Liver (tissue), 9 donors: Measurements from ENCODE around the gene IGF1R. TPM values are rescaled to one million over a fixed set of nuclear protein-coding genes. Genes with fewer than 3 reads are reported as not detected.

Source experiments
- DNase-seq: peaks from one replicate; pipeline ENCODE4 v3.0.0-alpha.2; 2017; ENCODE audit warnings: low spot score
- H3K27ac ChIP-seq, 2 donors: one replicate each; pipeline ENCODE4 v1.7.0; 2013; ENCODE audit warnings: inconsistent platforms in 2 of 2, low read length in 2 of 2, control low read depth in 1 of 2, low read depth in 1 of 2, mild to moderate bottlenecking in 1 of 2
- H3K27me3 ChIP-seq, 4 donors: one replicate each; pipeline versions ENCODE4 v1.6.1 to v1.7.0; 2013; ENCODE audit warnings: low read length in 3 of 4, inconsistent platforms in 1 of 4, mild to moderate bottlenecking in 1 of 4, moderate library complexity in 1 of 4; ENCODE audit not compliant: control insufficient read depth in 4 of 4, insufficient read depth in 4 of 4
- H3K36me3 ChIP-seq, 4 donors: one replicate each; pipeline versions ENCODE4 v1.6.1 to v1.7.0; 2013; ENCODE audit warnings: low read length in 3 of 4, mild to moderate bottlenecking in 3 of 4, low read depth in 1 of 4, moderate library complexity in 1 of 4; ENCODE audit not compliant: control insufficient read depth in 4 of 4, insufficient read depth in 3 of 4
- H3K4me1 ChIP-seq, 4 donors: one replicate each; pipeline versions ENCODE4 v1.6.1 to v1.7.0; 2013; ENCODE audit warnings: low read length in 3 of 4, mild to moderate bottlenecking in 3 of 4, moderate library complexity in 1 of 4; ENCODE audit not compliant: control insufficient read depth in 4 of 4, insufficient read depth in 4 of 4
- H3K4me3 ChIP-seq, 3 donors: one replicate each; pipeline versions ENCODE4 v1.6.1 to v1.7.0; 2013; ENCODE audit warnings: low read length in 3 of 3, control low read depth in 1 of 3, low read depth in 1 of 3, mild to moderate bottlenecking in 1 of 3
- H3K9ac ChIP-seq, 2 donors: one replicate each; pipeline ENCODE4 v1.7.0; 2013; ENCODE audit warnings: low read length in 2 of 2, mild to moderate bottlenecking in 2 of 2, moderate library complexity in 2 of 2, control low read depth in 1 of 2, low read depth in 1 of 2
- H3K9me3 ChIP-seq, 4 donors: one replicate each; pipeline versions ENCODE4 v1.6.1 to v1.7.0; 2013; ENCODE audit warnings: low read length in 3 of 4; ENCODE audit not compliant: control insufficient read depth in 4 of 4
- ATF3 ChIP-seq: IDR thresholded peaks from 2 replicates; pipeline ENCODE4 v1.6.1; 2016; ENCODE audit warnings: antibody characterized with exemption
- CTCF ChIP-seq: fragments of 150-350 bp; IDR thresholded peaks from 2 replicates; pipeline ENCODE4 v1.5.1; 2017; ENCODE audit warnings: improper control_type of control experiment, low read depth, low read length; ENCODE audit not compliant: missing input control
- EGR1 ChIP-seq, 2 donors: IDR thresholded peaks; 2 replicates each; pipeline ENCODE4 v1.6.1; 2016 to 2018; ENCODE audit warnings: antibody characterized with exemption in 2 of 2, low read depth in 2 of 2
- FOXA1 ChIP-seq: IDR thresholded peaks from 2 replicates; pipeline ENCODE4 v1.6.1; 2016; ENCODE audit warnings: antibody characterized with exemption
- GABPA ChIP-seq, 2 donors: IDR thresholded peaks in 1 of 2; conservative IDR thresholded peaks in 1 of 2; 2 replicates each; pipeline ENCODE4 v1.6.1; 2016; ENCODE audit warnings: antibody characterized with exemption in 2 of 2, mild to moderate bottlenecking in 1 of 2, moderate library complexity in 1 of 2
- JUND ChIP-seq, 2 donors: IDR thresholded peaks; 2 replicates each; pipeline ENCODE4 v1.6.1; 2016; ENCODE audit warnings: antibody characterized with exemption in 2 of 2
- NR2F2 ChIP-seq: IDR thresholded peaks from 2 replicates; pipeline ENCODE4 v1.6.1; 2016; ENCODE audit warnings: antibody characterized with exemption
- REST ChIP-seq: IDR thresholded peaks from 2 replicates; pipeline ENCODE4 v1.6.1; 2016; ENCODE audit warnings: antibody characterized with exemption, mild to moderate bottlenecking
- RXRA ChIP-seq, 2 donors: IDR thresholded peaks; 2 replicates each; pipeline ENCODE4 v1.6.1; 2017 to 2018; ENCODE audit warnings: antibody characterized with exemption in 2 of 2, mild to moderate bottlenecking in 1 of 2
- TAF1 ChIP-seq: conservative IDR thresholded peaks from 2 replicates; pipeline ENCODE4 v1.6.1; 2016; ENCODE audit warnings: antibody characterized with exemption, mild to moderate bottlenecking
- YY1 ChIP-seq: IDR thresholded peaks from 2 replicates; pipeline ENCODE4 v1.6.1; 2016; ENCODE audit warnings: antibody characterized with exemption, mild to moderate bottlenecking
- ZBTB33 ChIP-seq: IDR thresholded peaks from 2 replicates; pipeline ENCODE4 v1.6.1; 2016; ENCODE audit warnings: antibody characterized with exemption
- WGBS: extraction: QIAGEN DNeasy Blood & Tissue Kit; methylation state at CpG from one replicate; pipeline ENCODE4 v1.1.7; 2013; 5-methylcytosine and 5-hydroxymethylcytosine counted together
- polyA plus RNA-seq, 2 donors: library from polyadenylated mRNA; stranded (reverse) in 1 of 2; unstranded in 1 of 2; fragments of 200-250 nt in 1 of 2; fragments of >200 nt in 1 of 2; fragmentation: Nextera tagmentation in 1 of 2; extraction: Ambion mirVana in 1 of 2; gene quantifications; one replicate each; pipeline versions ENCODE4 v1.2.1 to v1.2.3, GENCODE V29; 2013 to 2015
- total RNA-seq, 2 donors: library from RNA; depleted of rRNA; stranded (reverse); fragments of >200 nt; gene quantifications; one replicate each; pipeline ENCODE4 v1.2.3, GENCODE V29; 2014
- donor health status: healthy.
- donor health status: healthy.
- donor health status: healthy.
- donor health status: healthy.
- donor health status: healthy.

The IGF1R gene
- total and polyA plus RNA-seq, 4 donors: 0.69 to 10.3 (median 3.2) TPM

GRCh38 chr15:98942431-98942830 is 294.1 kb downstream of the IGF1R start:
- H3K4me3 ChIP-seq: no peak overlapping the region
- peaks cover 0 to 4% (median 2%) of the 10 kb centered on the region in 4 donors for H3K36me3 ChIP-seq
- no peaks in the 10 kb centered on the region for H3K9me3 ChIP-seq
- no peaks in the 10 kb centered on the region for H3K27me3 ChIP-seq
- H3K9ac ChIP-seq: no peak overlapping the region
- H3K27ac ChIP-seq: no peak overlapping the region
- 96% methylated on average over 7 of the region's 7 CpGs for WGBS
- H3K4me1 ChIP-seq: peaks cover 0 to 3% (median under 1%) of the 10 kb centered on the region in 4 donors
- DNase-seq: no peak
- TF ChIP-seq TAF1 (no peak), YY1 (no peak), CTCF (no peak), JUND (IDR thresholded peaks at IDR 0.05) (no peak), ZBTB33 (no peak), FOXA1 (no peak), ATF3 (no peak), EGR1 (IDR thresholded peaks at IDR 0.05; ENCODE audit: low read depth in 2 of 2) (no peak), NR2F2 (no peak)

- Histone ChIP-seq H3K36me3 (peaks cover 0 to 4% (median 2%) of the 10 kb centered on the region in 4 donors), H3K4me3 (no peak overlapping the region), H3K27me3 (no peaks in the 10 kb centered on the region), H3K27ac (no peak overlapping the region), H3K4me1 (peaks cover 0 to 3% (median under 1%) of the 10 kb centered on the region in 4 donors), H3K9me3 (peaks cover 0 to 1% (median 0%) of the 10 kb centered on the region in 4 donors), H3K9ac (no peak overlapping the region)
- 80% methylated on average over 5 of the region's 5 CpGs for WGBS
- DNase-seq: no peak
- TF ChIP-seq GABPA (IDR thresholded peaks at IDR 0.05 in 1 of 2, conservative IDR thresholded peaks at IDR 0.05 in 1 of 2) (no peak), EGR1 (IDR thresholded peaks at IDR 0.05; ENCODE audit: low read depth in 2 of 2) (no peak), TAF1 (no peak), RXRA (IDR thresholded peaks at IDR 0.05) (no peak), ATF3 (no peak), REST (no peak)
Measured at GRCh38 chr15:98943051-98943508, 294.7 kb downstream of the IGF1R start.
